SK-N-SH (cell line): ENCODE data around the gene CHKB. TPM values are rescaled to one million over a fixed set of nuclear protein-coding genes. Genes with fewer than 3 reads are reported as not detected.
"Not testable (repeated sequence)": the region's sequence is repeated elsewhere in the genome, so short reads cannot be mapped to it uniquely, and the experiment has no call there.

Experiments used
- CTCF ChIA-PET: fragments of 300-600, 350-600 bp; formaldehyde crosslinking; extraction: SDS; loops from one replicate; lab custom pipeline; 2021; lab: Yijun Ruan, JAX
- POLR2A ChIA-PET: fragments of 350-600 bp; sonication (Branson Sonifier 250); formaldehyde crosslinking; extraction: SDS; loops from one replicate; lab custom pipeline; 2020; ENCODE audit warnings: antibody characterized with exemption, inconsistent platforms; lab: Yijun Ruan, JAX
- DNase-seq: peaks from one replicate; pipeline ENCODE4 v3.0.0; 2012
- H2AFZ ChIP-seq: fragments of 200-600 bp; sonication (generic); 2 replicates; pipeline ENCODE4 v1.8.1; 2016; ENCODE audit warnings: antibody characterized with exemption, mild to moderate bottlenecking, low read depth
- H3F3A ChIP-seq: fragments of 200-600 bp; sonication (generic); replicated peaks from 2 replicates; pipeline ENCODE3; 2016; ENCODE audit warnings: antibody characterized with exemption, mild to moderate bottlenecking; ENCODE audit not compliant: insufficient read depth
- H3K27ac ChIP-seq, 2 experiments: fragments of 200-500 bp in 1 of 2; fragments of 200-600 bp in 1 of 2; sonication (Bioruptor generic) in 1 of 2; sonication (generic), shearing (Covaris generic) in 1 of 2; 2 replicates each; pipeline versions ENCODE4 v1.5.1 to v1.6.1; 2014 to 2016; ENCODE audit warnings: low read depth in 2 of 2, inconsistent platforms in 1 of 2, low read length in 1 of 2, mild to moderate bottlenecking in 1 of 2, mixed read lengths in 1 of 2
- H3K27me3 ChIP-seq: fragments of 200-600 bp; sonication (generic), shearing (Covaris generic); 2 replicates; pipeline ENCODE4 v1.6.1; 2016; ENCODE audit warnings: mixed run types; ENCODE audit not compliant: insufficient read depth
- H3K36me3 ChIP-seq, 2 experiments: fragments of 200-500 bp in 1 of 2; fragments of 200-600 bp in 1 of 2; sonication (Bioruptor generic) in 1 of 2; sonication (generic) in 1 of 2; replicated peaks in 1 of 2; 2 replicates each; pipeline versions ENCODE3 to v1.5.1; 2014 to 2016; ENCODE audit warnings: low read length in 1 of 2, mild to moderate bottlenecking in 1 of 2; ENCODE audit not compliant: insufficient read depth in 2 of 2, control insufficient read depth in 1 of 2
- H3K4me1 ChIP-seq, 2 experiments: fragments of 200-500 bp in 1 of 2; fragments of 200-600 bp in 1 of 2; sonication (Bioruptor generic) in 1 of 2; sonication (generic), shearing (Covaris generic) in 1 of 2; 2 replicates each; pipeline versions ENCODE4 v1.5.1 to v1.6.1; 2014 to 2016; ENCODE audit warnings: low read depth in 1 of 2, low read length in 1 of 2, mixed run types in 1 of 2; ENCODE audit not compliant: insufficient read depth in 2 of 2, control insufficient read depth in 1 of 2
- H3K4me2 ChIP-seq: fragments of 200-600 bp; sonication (generic), shearing (Covaris generic); 2 replicates; pipeline ENCODE4 v1.6.1; 2017; ENCODE audit warnings: mixed run types
- H3K4me3 ChIP-seq, 2 experiments: fragments of 200-500 bp in 1 of 2; fragments of 200-600 bp in 1 of 2; sonication (Bioruptor generic) in 1 of 2; sonication (generic), shearing (Covaris generic) in 1 of 2; 2 replicates each; pipeline versions ENCODE4 v1.5.1 to v1.8.1; 2014 to 2016; ENCODE audit warnings: low read depth in 2 of 2, inconsistent platforms in 1 of 2, low read length in 1 of 2, mild to moderate bottlenecking in 1 of 2, mixed read lengths in 1 of 2, moderate library complexity in 1 of 2
- H3K79me2 ChIP-seq: fragments of 200-600 bp; sonication (generic); 2 replicates; pipeline ENCODE4 v1.8.1; 2017; ENCODE audit warnings: mild to moderate bottlenecking; ENCODE audit not compliant: insufficient read depth
- H3K9ac ChIP-seq: fragments of 200-600 bp; sonication (generic); 2 replicates; pipeline ENCODE4 v1.6.1; 2017; ENCODE audit warnings: mixed run types
- H3K9me2 ChIP-seq: fragments of 200-600 bp; sonication (generic); 2 replicates; pipeline ENCODE4 v1.6.1; 2017; ENCODE audit warnings: mixed run types
- H3K9me3 ChIP-seq: fragments of 200-600 bp; sonication (generic); 2 replicates; pipeline ENCODE4 v1.6.1; 2017; ENCODE audit warnings: mixed run types, mild to moderate bottlenecking, moderate library complexity
- H4K20me1 ChIP-seq: fragments of 200-600 bp; sonication (generic); 2 replicates; pipeline ENCODE4 v1.6.1; 2017; ENCODE audit warnings: mild to moderate bottlenecking, mixed run types; ENCODE audit not compliant: insufficient read depth
- CTCF ChIP-seq: fragments of 200-600 bp; sonication (generic); IDR thresholded peaks from 2 replicates; pipeline ENCODE4 v1.6.1; 2017; ENCODE audit warnings: antibody characterized with exemption, mild to moderate bottlenecking, moderate library complexity
- FOSL2 ChIP-seq: IDR thresholded peaks from 2 replicates; pipeline ENCODE4 v1.4.0; 2012; ENCODE audit warnings: low read depth, mild to moderate bottlenecking, moderate library complexity, borderline replicate concordance
- FOXM1 ChIP-seq: IDR thresholded peaks from 2 replicates; pipeline ENCODE4 v1.4.0; 2012; ENCODE audit warnings: low read depth, mild to moderate bottlenecking
- GABPA ChIP-seq: IDR thresholded peaks from 2 replicates; pipeline ENCODE4 v1.4.0; 2012; ENCODE audit warnings: low read depth, mild to moderate bottlenecking
- GATA2 ChIP-seq: sonication (generic); formaldehyde crosslinking; IDR thresholded peaks from 2 replicates; pipeline ENCODE4 v1.5.0; 2020; ENCODE audit warnings: mild to moderate bottlenecking, missing genetic modification reagents
- NFIC ChIP-seq: IDR thresholded peaks from 2 replicates; pipeline ENCODE4 v1.4.0; 2012; ENCODE audit warnings: borderline replicate concordance
- PBX3 ChIP-seq: IDR thresholded peaks from 2 replicates; pipeline ENCODE4; 2012
- POLR2AphosphoS5 ChIP-seq: IDR thresholded peaks from 2 replicates; pipeline ENCODE4 v1.6.1; 2012; ENCODE audit warnings: low read depth, low read length
- RAD21 ChIP-seq: IDR thresholded peaks from 2 replicates; pipeline ENCODE4 v1.6.1; 2012; ENCODE audit warnings: mild to moderate bottlenecking, low read length
- RXRA ChIP-seq: IDR thresholded peaks from 2 replicates; pipeline ENCODE4 v1.4.0; 2012; ENCODE audit warnings: low read depth, mild to moderate bottlenecking, borderline replicate concordance
- TAF1 ChIP-seq: IDR thresholded peaks from 2 replicates; pipeline ENCODE4 v1.6.1; 2012; ENCODE audit warnings: low read depth, mild to moderate bottlenecking, low read length, moderate library complexity, borderline replicate concordance
- TCF12 ChIP-seq: IDR thresholded peaks from 2 replicates; pipeline ENCODE4 v1.4.0; 2012
- USF1 ChIP-seq: IDR thresholded peaks from 2 replicates; pipeline ENCODE4 v1.4.0; 2012; ENCODE audit warnings: low read depth, borderline replicate concordance
- YY1 ChIP-seq: IDR thresholded peaks from 2 replicates; pipeline ENCODE4 v1.4.0; 2012; ENCODE audit warnings: low read depth, mild to moderate bottlenecking
- ZBTB33 ChIP-seq: IDR thresholded peaks from 2 replicates; pipeline ENCODE4 v1.4.0; 2012; ENCODE audit warnings: low read depth, borderline replicate concordance
- WGBS: methylation state at CpG from one replicate; pipeline ENCODE4 v1.1.6; 2017; ENCODE audit warnings: low lambda C conversion rate; 5-methylcytosine and 5-hydroxymethylcytosine counted together
- polyA plus RNA-seq, 3 experiments: library from polyadenylated mRNA; depleted of rRNA; stranded (reverse); fragments of >200 nt; gene quantifications; 2 replicates each; pipeline ENCODE4 v1.2.3, GENCODE V29; 2012

Gene CHKB
- polyA plus RNA-seq, 1 of the 3 experiments (the other 2 are of a cell fraction), result 39.6 TPM

- TF ChIP-seq PBX3, result no peak
- TF ChIP-seq YY1, result no peak
- no peak for TF ChIP-seq RXRA
- TF ChIP-seq GABPA, result no peak
- no peak for TF ChIP-seq TCF12
Observed at GRCh38 chr22:50609599-50609998, 26.9 kb upstream of the CHKB start (continued).

GRCh38 chr22:50608996-50609395, 26.3 kb upstream of the CHKB start:
- H3F3A ChIP-seq, result no peaks in the 10 kb centered on the region
- no peaks in the 10 kb centered on the region for H3K9me2 ChIP-seq
- H3K27me3 ChIP-seq, result no peaks in the 10 kb centered on the region
- no peak overlapping the region for H3K9ac ChIP-seq
- no peak overlapping the region for H3K27ac ChIP-seq
- no peaks in the 10 kb centered on the region for H4K20me1 ChIP-seq
- ChIA-PET POLR2A (interaction anchor here (0.5 kb wide), 1 partner anchor 11 kb away, joined by 3 read pairs; no protein-coding TSS in a partner anchor), CTCF (no interaction called here)
- no peak overlapping the region for H3K4me2 ChIP-seq
- H2AFZ ChIP-seq, result no peak overlapping the region
- H3K9me3 ChIP-seq, result no peaks in the 10 kb centered on the region
- H3K79me2 ChIP-seq, result no peaks in the 10 kb centered on the region
- TF ChIP-seq TAF1 (no peak), CTCF (no peak), RAD21 (no peak), NFIC (no peak), FOSL2 (no peak), POLR2AphosphoS5 (no peak), ZBTB33 (no peak), YY1 (no peak), FOXM1 (no peak), USF1 (no peak), GATA2 (CRISPR knock-in tag) (no peak)
- no peak for DNase-seq
- no peak overlapping the region for H3K4me3 ChIP-seq
- WGBS, result 69% methylated on average over 7 of the region's 10 CpGs
- no peaks in the 10 kb centered on the region; a peak in 1 of 4 replicates for H3K4me1 ChIP-seq
- H3K36me3 ChIP-seq, result no peaks in the 10 kb centered on the region

- DNase-seq, H3K4me1 ChIP-seq, H3K9ac ChIP-seq, H3K9me3 ChIP-seq, H4K20me1 ChIP-seq, H3K9me2 ChIP-seq, H3K4me2 ChIP-seq, H3K27ac ChIP-seq, H3K27me3 ChIP-seq, CTCF ChIA-PET, H3K36me3 ChIP-seq, H2AFZ ChIP-seq, H3K4me3 ChIP-seq, H3F3A ChIP-seq, H3K79me2 ChIP-seq: not testable (repeated sequence)
- POLR2A ChIA-PET, result interaction anchor here (0.5 kb wide), 1 partner anchor 12 kb away, joined by 3 read pairs; no protein-coding TSS in a partner anchor
- WGBS, result 81% methylated on average over 37 of the region's 39 CpGs
Observed at GRCh38 chr22:50608058-50608840, 25.6 kb upstream of the CHKB start.
